GM12875 (cell line): ENCODE data around the gene CEBPA.

Source experiments
- H3K4me3 ChIP-seq: one replicate; pipeline ENCODE4 v1.5.1; 2011; ENCODE audit warnings: low read depth, low read length, control low read depth
- TF ChIP-seq, protein P1 (sequence below): IDR thresholded peaks from 2 replicates; pipeline ENCODE4 v1.5.1; 2011; ENCODE audit warnings: low read depth, mild to moderate bottlenecking, control low read depth, inconsistent platforms, low read length, moderate library complexity, borderline replicate concordance; ENCODE audit not compliant: insufficient read depth

Gene CEBPA

DNA sequence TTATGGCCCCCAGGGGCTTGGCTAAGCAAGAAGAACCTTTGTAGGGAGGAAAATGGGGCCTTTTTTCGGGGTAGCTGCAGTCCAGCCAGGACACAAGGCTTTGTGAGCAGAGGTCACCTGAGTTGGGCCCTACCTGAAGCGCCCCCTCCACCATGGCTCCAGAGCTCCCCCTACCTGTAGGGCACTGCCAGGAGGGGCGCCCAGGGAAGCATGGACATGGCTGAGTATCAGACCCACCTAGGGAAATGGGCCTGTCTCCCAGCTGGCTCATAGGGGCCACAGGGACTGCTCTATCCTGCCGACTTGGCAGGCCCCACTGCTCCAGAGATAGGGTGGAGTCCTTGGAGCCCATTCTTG is 9.0 kb upstream of the CEBPA start:
- TF ChIP-seq, protein P1, sequence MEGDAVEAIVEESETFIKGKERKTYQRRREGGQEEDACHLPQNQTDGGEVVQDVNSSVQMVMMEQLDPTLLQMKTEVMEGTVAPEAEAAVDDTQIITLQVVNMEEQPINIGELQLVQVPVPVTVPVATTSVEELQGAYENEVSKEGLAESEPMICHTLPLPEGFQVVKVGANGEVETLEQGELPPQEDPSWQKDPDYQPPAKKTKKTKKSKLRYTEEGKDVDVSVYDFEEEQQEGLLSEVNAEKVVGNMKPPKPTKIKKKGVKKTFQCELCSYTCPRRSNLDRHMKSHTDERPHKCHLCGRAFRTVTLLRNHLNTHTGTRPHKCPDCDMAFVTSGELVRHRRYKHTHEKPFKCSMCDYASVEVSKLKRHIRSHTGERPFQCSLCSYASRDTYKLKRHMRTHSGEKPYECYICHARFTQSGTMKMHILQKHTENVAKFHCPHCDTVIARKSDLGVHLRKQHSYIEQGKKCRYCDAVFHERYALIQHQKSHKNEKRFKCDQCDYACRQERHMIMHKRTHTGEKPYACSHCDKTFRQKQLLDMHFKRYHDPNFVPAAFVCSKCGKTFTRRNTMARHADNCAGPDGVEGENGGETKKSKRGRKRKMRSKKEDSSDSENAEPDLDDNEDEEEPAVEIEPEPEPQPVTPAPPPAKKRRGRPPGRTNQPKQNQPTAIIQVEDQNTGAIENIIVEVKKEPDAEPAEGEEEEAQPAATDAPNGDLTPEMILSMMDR: peak; percentile 33; the same call in 1 of the 2 replicates
- H3K4me3 ChIP-seq: no peak overlapping the region

DNA sequence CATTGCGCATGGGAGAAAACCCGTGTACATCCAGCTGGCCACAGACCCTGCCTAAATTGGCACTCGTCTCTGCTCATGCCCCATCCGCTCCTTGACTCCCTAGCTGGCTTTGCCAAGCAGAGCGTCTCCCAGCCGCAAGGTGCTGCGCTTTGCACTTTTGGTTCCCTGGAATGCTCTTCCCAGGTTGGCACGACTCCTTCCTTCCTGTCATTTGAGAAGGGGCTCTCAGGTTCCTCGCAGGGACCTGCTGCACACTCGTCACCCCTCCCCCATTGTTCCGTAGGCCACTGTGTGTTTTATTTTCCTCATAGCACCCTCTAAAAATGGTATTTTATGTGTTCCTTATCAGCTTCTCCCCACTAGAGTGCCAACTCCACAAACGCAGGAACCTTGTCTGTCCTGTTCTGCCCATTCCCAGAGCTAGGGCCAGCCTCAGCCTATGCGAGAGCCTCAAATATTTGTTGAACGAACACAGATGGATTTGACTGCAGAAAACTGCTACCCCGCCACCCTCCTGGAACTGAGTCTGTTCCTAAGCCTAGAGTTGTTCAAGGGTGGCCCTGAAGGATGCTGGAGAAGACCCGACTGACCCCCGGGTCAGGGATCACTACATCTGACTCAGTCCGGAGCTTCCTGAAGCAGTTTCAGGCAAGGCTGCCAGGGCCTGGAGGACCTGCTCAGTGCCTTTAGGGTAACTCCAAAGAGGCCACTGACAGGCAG is 8.4 kb upstream of the CEBPA start:
- no peak overlapping the region for H3K4me3 ChIP-seq
- TF ChIP-seq, protein P1: no peak

DNA sequence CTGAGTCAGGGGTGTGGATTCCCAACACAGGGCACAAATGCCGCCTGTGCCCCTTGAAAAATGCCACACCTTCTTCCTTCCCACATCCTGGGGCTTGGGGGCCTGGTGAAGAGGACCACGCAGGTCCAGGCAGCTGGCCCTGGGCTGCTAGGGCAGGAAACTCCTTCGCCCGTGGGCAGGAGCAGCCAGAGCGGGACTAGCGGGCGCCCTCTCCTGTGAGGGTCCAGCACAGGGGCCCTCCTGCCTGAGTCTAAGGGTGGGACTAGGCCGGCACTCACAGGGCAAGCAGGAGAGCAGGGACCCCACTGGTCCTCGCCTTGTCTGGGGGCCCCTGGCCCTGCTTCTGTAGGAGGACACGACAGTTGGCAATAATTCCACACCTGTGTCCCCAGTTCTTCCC is 7.5 kb upstream of the CEBPA start:
- no peak overlapping the region for H3K4me3 ChIP-seq
- TF ChIP-seq, protein P1: no peak

DNA sequence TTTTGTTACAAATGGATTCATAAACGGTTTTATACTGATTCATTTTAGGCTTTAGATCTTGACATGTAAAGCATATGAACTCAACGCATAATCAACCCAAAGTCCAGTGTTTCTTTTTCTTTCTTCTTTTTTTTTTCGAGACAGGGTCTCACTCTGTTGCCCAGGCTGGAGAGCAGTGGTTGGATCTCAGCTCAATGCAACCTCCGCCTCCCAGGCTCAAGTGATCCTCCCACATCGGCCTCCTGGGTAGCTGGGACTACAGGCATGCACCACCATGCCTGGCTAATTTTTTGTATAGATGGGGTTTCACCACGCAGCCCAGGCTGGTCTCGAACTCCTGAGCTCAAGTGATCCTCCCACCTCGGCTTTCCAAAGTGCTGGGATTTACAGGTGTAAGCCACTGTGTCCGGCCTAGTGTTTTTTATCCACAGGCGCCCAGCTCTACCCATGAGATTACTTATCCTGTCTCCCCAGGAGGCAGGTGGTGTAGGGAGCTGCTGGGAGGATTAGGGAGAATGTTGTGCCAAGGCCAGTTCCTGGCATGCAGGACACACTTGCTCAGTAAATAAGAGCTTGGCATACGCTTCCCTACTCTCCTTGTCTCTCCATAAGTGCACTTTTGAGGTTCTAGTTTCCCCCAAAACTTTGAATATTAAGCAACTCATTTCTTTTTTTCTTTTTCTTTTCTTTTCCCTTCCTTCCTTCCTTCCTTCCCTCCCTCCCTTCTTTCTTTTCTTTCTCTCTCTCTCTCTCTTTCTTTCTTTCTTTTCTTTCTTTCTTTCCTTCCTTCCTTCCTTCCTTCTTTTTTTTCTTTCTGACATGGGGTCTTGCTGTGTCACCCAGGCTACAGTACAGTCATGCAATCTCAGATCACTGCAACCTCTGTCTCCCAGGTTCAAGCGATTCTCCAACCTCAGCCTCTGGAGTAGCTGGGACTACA is 4.8 kb upstream of the CEBPA start:
- no peak overlapping the region for H3K4me3 ChIP-seq

DNA sequence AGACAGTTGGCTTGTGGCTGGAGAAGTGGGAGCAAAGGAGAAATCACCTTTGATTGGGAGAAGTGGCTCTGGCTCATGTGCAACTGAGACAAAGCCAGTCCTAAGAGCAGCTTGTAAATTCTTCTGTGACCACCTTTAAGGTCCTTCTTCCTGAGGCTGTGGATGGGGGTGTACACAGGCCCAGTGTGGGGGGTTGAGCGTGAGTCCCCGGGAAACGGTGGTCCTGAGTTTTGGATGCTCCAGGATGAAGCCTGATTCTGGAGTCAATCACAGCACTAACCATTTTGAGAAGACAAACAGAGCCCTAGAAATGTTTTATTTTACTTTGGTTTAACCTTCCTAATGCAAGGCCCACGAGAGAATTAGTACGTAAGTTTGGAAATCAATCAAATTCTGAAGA is 3.9 kb upstream of the CEBPA start:
- TF ChIP-seq, protein P1: no peak

More for the DNA sequence above, 4.8 kb upstream of the CEBPA start:
- TF ChIP-seq, protein P1: no peak

DNA sequence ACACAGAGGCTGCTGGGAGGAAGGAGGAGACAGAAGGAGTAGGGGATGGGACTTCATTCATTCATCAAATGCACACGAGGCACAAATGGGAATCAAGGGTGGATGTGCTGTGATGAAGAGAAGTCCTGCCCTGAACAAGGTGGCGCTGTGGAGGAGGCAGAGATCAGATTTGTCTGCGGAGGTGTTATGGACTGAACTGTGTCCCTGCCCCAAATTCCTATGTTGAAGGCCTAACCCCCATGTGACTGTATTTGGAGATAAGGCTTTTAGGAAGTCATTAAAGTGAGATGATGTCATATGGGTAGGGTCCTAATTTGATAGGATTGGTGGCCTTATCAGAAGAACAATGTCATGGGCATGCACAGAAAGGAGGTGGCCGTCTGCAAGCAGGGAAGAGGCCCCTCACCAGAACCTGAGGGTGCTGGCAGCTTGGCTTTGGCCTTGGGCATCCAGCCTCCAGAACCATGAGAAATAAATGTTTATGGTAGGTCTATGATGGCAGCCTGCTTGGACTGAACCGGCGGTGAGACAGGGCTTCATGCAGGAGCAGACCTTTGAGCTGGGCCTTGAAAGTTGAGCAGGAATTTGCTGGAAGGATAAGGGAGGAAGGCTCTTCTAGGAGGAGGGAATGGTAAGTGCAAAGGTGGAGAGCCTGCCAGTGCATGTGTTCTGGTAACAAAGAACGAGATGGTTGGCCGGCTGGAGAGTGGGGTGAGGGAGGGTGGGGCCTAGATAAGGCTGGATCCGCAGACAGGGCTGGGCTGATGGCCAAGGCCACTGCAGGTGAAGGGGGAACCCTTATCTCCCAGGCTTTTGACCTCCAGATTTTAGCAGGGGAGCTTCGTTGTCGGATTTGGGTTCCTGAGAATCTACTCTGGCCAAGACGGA is 2.7 kb upstream of the CEBPA start:
- no peak overlapping the region for H3K4me3 ChIP-seq
- TF ChIP-seq, protein P1: no peak

More for the DNA sequence above, 3.9 kb upstream of the CEBPA start:
- no peak overlapping the region for H3K4me3 ChIP-seq
